H1 (cell line): ENCODE measurements around the gene SRSF3. TPM values are rescaled to one million over a fixed set of nuclear protein-coding genes. Genes with fewer than 3 reads are reported as not detected.

Source experiments
- CTCF ChIA-PET: fragments of 300-600 bp; sonication (Branson Sonifier 250); formaldehyde crosslinking; loops from one replicate; lab custom pipeline; 2021; ENCODE audit not compliant: partially characterized antibody; lab: Charles Lee
- POLR2A ChIA-PET: fragments of 300-600 bp; sonication (Branson Sonifier 250); formaldehyde crosslinking; loops from one replicate; lab custom pipeline; 2021; ENCODE audit warnings: inconsistent platforms; ENCODE audit not compliant: partially characterized antibody; lab: Charles Lee
- DNase-seq, 2 experiments: peaks; one replicate each; pipeline versions ENCODE4 v3.0.0 to v3.0.0-alpha.2; 2010 to 2022; ENCODE audit warnings: low spot score in 2 of 2, low read depth in 1 of 2, mixed read lengths in 1 of 2
- FAIRE-seq: peaks from 2 replicates; lab custom pipeline; 2011; peaks lifted over from hg19 to GRCh38; lab: Jason Lieb, UNC
- H2AFZ ChIP-seq: 2 replicates; pipeline ENCODE4 v1.8.1; 2012; ENCODE audit warnings: low read length, inconsistent platforms
- H2AK5ac ChIP-seq: 2 replicates; pipeline ENCODE4 v1.6.1; 2013; ENCODE audit warnings: low read depth, low read length
- H2BK120ac ChIP-seq: replicated peaks from 2 replicates; pipeline ENCODE3; 2013; ENCODE audit warnings: low read depth, low read length, inconsistent platforms
- H2BK12ac ChIP-seq: 2 replicates; pipeline ENCODE4 v1.6.1; 2013; ENCODE audit warnings: low read depth, low read length
- H2BK15ac ChIP-seq: 2 replicates; pipeline ENCODE4 v1.6.1; 2013; ENCODE audit warnings: low read length
- H2BK20ac ChIP-seq: 2 replicates; pipeline ENCODE4 v1.6.1; 2013; ENCODE audit warnings: low read length
- H2BK5ac ChIP-seq: 2 replicates; pipeline ENCODE4 v1.6.1; 2013; ENCODE audit warnings: low read depth, low read length
- H3K14ac ChIP-seq: 2 replicates; pipeline ENCODE4 v1.6.1; 2013; ENCODE audit warnings: inconsistent platforms; ENCODE audit not compliant: insufficient read length
- H3K18ac ChIP-seq: 2 replicates; pipeline ENCODE4 v1.6.1; 2013; ENCODE audit warnings: low read length; ENCODE audit errors: extremely low read depth
- H3K23ac ChIP-seq: 2 replicates; pipeline ENCODE4 v1.6.1; 2013; ENCODE audit warnings: inconsistent platforms; ENCODE audit not compliant: insufficient read length
- H3K23me2 ChIP-seq: 2 replicates; pipeline ENCODE4 v1.6.1; 2013; ENCODE audit warnings: low read depth, low read length
- H3K27ac ChIP-seq: 2 replicates; pipeline ENCODE4 v1.6.1; 2011; ENCODE audit warnings: low read depth, low read length, inconsistent platforms
- H3K27me3 ChIP-seq, 4 experiments: replicated peaks in 1 of 4; 1 replicate in 1 of 4; 2 replicates in 3 of 4; pipeline versions ENCODE4 v1.6.1 to v1.8.1; 2011 to 2013; ENCODE audit warnings: low read length in 3 of 4, mild to moderate bottlenecking in 3 of 4, inconsistent platforms in 2 of 4, mixed read lengths in 2 of 4, moderate library complexity in 1 of 4; ENCODE audit not compliant: control insufficient read depth in 3 of 4, insufficient read depth in 3 of 4; ENCODE audit errors: extremely low read depth in 1 of 4
- H3K36me3 ChIP-seq, 4 experiments: 2 replicates each; pipeline versions ENCODE4 v1.6.1 to v1.8.1; 2011 to 2013; ENCODE audit warnings: mild to moderate bottlenecking in 4 of 4, low read length in 3 of 4, moderate library complexity in 2 of 4, control low read depth in 1 of 4, inconsistent platforms in 1 of 4; ENCODE audit not compliant: insufficient read depth in 4 of 4, control insufficient read depth in 2 of 4
- H3K4ac ChIP-seq: replicated peaks from 2 replicates; pipeline ENCODE3; 2013; ENCODE audit warnings: low read length, low read depth, mixed read lengths, inconsistent platforms; ENCODE audit not compliant: insufficient read length
- H3K4me1 ChIP-seq, 4 experiments: replicated peaks in 1 of 4; 1 replicate in 1 of 4; 2 replicates in 3 of 4; pipeline versions ENCODE4 v1.6.1 to v1.8.1; 2011 to 2013; ENCODE audit warnings: low read length in 3 of 4, inconsistent platforms in 2 of 4, mixed read lengths in 1 of 4; ENCODE audit not compliant: insufficient read depth in 4 of 4, control insufficient read depth in 3 of 4
- H3K4me2 ChIP-seq, 2 experiments: 2 replicates each; pipeline versions ENCODE4 v1.6.1 to v1.8.1; 2011 to 2013; ENCODE audit warnings: low read depth in 2 of 2, low read length in 2 of 2, control low read depth in 1 of 2, inconsistent platforms in 1 of 2, mild to moderate bottlenecking in 1 of 2; ENCODE audit not compliant: insufficient read depth in 1 of 2
- H3K4me3 ChIP-seq, 4 experiments: fragments of 200-600, 300-600 bp in 1 of 4; sonication (generic), shearing (Covaris generic), sonication (Bioruptor Twin) in 1 of 4; 2 replicates each; pipeline versions ENCODE4 v1.5.1 to v1.8.1; 2011 to 2016; ENCODE audit warnings: low read length in 4 of 4, low read depth in 3 of 4, control low read depth in 2 of 4, inconsistent platforms in 2 of 4, mild to moderate bottlenecking in 2 of 4, mixed read lengths in 1 of 4, moderate library complexity in 1 of 4; ENCODE audit not compliant: insufficient read depth in 2 of 4; ENCODE audit errors: extremely low read depth in 1 of 4
- H3K56ac ChIP-seq: replicated peaks from 2 replicates; pipeline ENCODE3; 2013; ENCODE audit warnings: low read depth, mild to moderate bottlenecking, mixed read lengths, low read length, inconsistent platforms; ENCODE audit not compliant: insufficient read length
- H3K79me1 ChIP-seq: 2 replicates; pipeline ENCODE4 v1.6.1; 2013; ENCODE audit warnings: low read depth, low read length, control low read depth
- H3K79me2 ChIP-seq, 2 experiments: 2 replicates each; pipeline versions ENCODE4 v1.6.1 to v1.8.1; 2012 to 2013; ENCODE audit warnings: low read length in 2 of 2, mild to moderate bottlenecking in 2 of 2, inconsistent platforms in 1 of 2; ENCODE audit not compliant: insufficient read depth in 2 of 2, control insufficient read depth in 1 of 2
- H3K9ac ChIP-seq, 4 experiments: replicated peaks in 1 of 4; 1 replicate in 1 of 4; 2 replicates in 3 of 4; pipeline versions ENCODE4 v1.6.1 to v1.8.1; 2011 to 2013; ENCODE audit warnings: low read depth in 3 of 4, low read length in 3 of 4, control low read depth in 2 of 4, mild to moderate bottlenecking in 2 of 4, moderate library complexity in 2 of 4, inconsistent platforms in 1 of 4; ENCODE audit errors: extremely low read depth in 1 of 4
- H3K9me3 ChIP-seq, 2 experiments: 2 replicates each; pipeline versions ENCODE4 v1.6.1 to v1.8.1; 2012 to 2013; ENCODE audit warnings: mild to moderate bottlenecking in 2 of 2, moderate library complexity in 2 of 2, control low read depth in 1 of 2, inconsistent platforms in 1 of 2, low read depth in 1 of 2, low read length in 1 of 2, mixed read lengths in 1 of 2; ENCODE audit not compliant: insufficient read depth in 2 of 2
- H4K20me1 ChIP-seq, 2 experiments: replicated peaks in 1 of 2; 2 replicates each; pipeline versions ENCODE3 to v1.8.1; 2011 to 2013; ENCODE audit warnings: inconsistent platforms in 2 of 2, low read length in 2 of 2, mild to moderate bottlenecking in 1 of 2; ENCODE audit not compliant: insufficient read depth in 2 of 2, control insufficient read depth in 1 of 2
- H4K5ac ChIP-seq: 2 replicates; pipeline ENCODE4 v1.6.1; 2013; ENCODE audit warnings: low read length, low read depth, mixed read lengths, inconsistent platforms; ENCODE audit not compliant: insufficient read length
- H4K8ac ChIP-seq: 2 replicates; pipeline ENCODE4 v1.8.0; 2013; ENCODE audit warnings: mild to moderate bottlenecking, moderate library complexity, low read length, inconsistent platforms; ENCODE audit not compliant: insufficient read depth; ENCODE audit errors: extremely low read depth
- H4K91ac ChIP-seq: replicated peaks from 2 replicates; pipeline ENCODE3; 2013; ENCODE audit warnings: low read length, mixed read lengths, inconsistent platforms; ENCODE audit not compliant: insufficient read length
- ATF3 ChIP-seq: IDR thresholded peaks from 2 replicates; pipeline ENCODE4 v1.6.1; 2011; ENCODE audit warnings: low read depth, mild to moderate bottlenecking, low read length; ENCODE audit not compliant: insufficient read depth
- CBX5 ChIP-seq: fragments of 300-800, 300-1000 bp; sonication (generic); IDR thresholded peaks from 2 replicates; pipeline ENCODE4 v1.7.1; 2016; ENCODE audit warnings: antibody characterized with exemption, low read length, low read depth
- CTBP2 ChIP-seq: IDR thresholded peaks from 2 replicates; pipeline ENCODE4 v1.7.0; 2011; ENCODE audit warnings: borderline replicate concordance, mild to moderate bottlenecking, moderate library complexity, mixed read lengths, low read length; ENCODE audit not compliant: insufficient read depth, insufficient read length
- FOSL1 ChIP-seq: IDR thresholded peaks from 2 replicates; pipeline ENCODE4 v1.6.1; 2011; ENCODE audit warnings: mild to moderate bottlenecking, low read depth, low read length, moderate library complexity; ENCODE audit not compliant: insufficient read depth
- RNF2 ChIP-seq: fragments of 200-900, 300-1000 bp; sonication (generic); IDR thresholded peaks from 2 replicates; pipeline ENCODE4 v1.7.1; 2016; ENCODE audit warnings: borderline replicate concordance, low read depth, mild to moderate bottlenecking, antibody characterized with exemption, low read length; ENCODE audit not compliant: poor library complexity, severe bottlenecking; ENCODE audit errors: missing control alignments
- RXRA ChIP-seq: IDR thresholded peaks from 2 replicates; pipeline ENCODE4 v1.6.1; 2011; ENCODE audit warnings: low read depth, mild to moderate bottlenecking, low read length, moderate library complexity; ENCODE audit not compliant: insufficient read depth
- WGBS, 2 experiments: shearing (Covaris generic) in 1 of 2; methylation state at CpG; one replicate each; pipeline versions ENCODE4 v1.1.6 to v1.1.7; 2013 to 2015; ENCODE audit warnings: low lambda C conversion rate in 2 of 2, mixed read lengths in 2 of 2, inconsistent platforms in 1 of 2, low coverage in 1 of 2, missing lambda C conversion rate in 1 of 2; ENCODE audit not compliant: insufficient replicate concordance in 2 of 2, insufficient coverage in 1 of 2, insufficient read length in 1 of 2; ENCODE audit errors: extremely low coverage in 1 of 2, missing lambda C conversion rate in 1 of 2; 5-methylcytosine and 5-hydroxymethylcytosine counted together
- polyA plus RNA-seq, 7 experiments: library from polyadenylated mRNA; depleted of rRNA in 3 of 7; stranded (reverse) in 5 of 7; unstranded in 2 of 7; fragments of >200 nt in 5 of 7; fragments of 200-250 nt in 2 of 7; gene quantifications; 1 replicate in 5 of 7; 2 replicates in 1 of 7; 4 replicates in 1 of 7; pipeline versions ENCODE4 v1.2.1 to v1.2.3, GENCODE V29; 2011 to 2013; ENCODE audit warnings: missing spikeins in 2 of 7, mixed read lengths in 2 of 7
- total RNA-seq: library from RNA; stranded (reverse); fragmentation: NEBNext Ultra II Directional; extraction: Animal tissue kit (Norgen Biotek cat#: 25700); gene quantifications from 2 replicates; pipeline ENCODE4 v1.2.1, GENCODE V29; 2021

SRSF3 gene
- total and polyA plus RNA-seq, 2 of the 8 experiments (the other 6 are each of a cell fraction or from before 2014, with no cell fraction given), result 471 to 689 TPM

- CTCF ChIA-PET, result interaction anchor here (0.6 kb wide), 1 partner anchor 42 kb away, joined by 3 read pairs; no protein-coding TSS in a partner anchor
- POLR2A ChIA-PET, result interaction anchor here (1.3 to 11.3 kb wide), 3 partner anchors 16 to 31 kb away, joined by 3 to 174 read pairs (median 5); partner anchors contain the start of gene SRSF3
- Histone ChIP-seq H4K20me1 (no peaks in the 10 kb centered on the region), H2AK5ac (no peak overlapping the region), H2BK12ac (no peak overlapping the region), H3K9me3 (no peaks in the 10 kb centered on the region), H2BK15ac (no peak overlapping the region), H3K4me2 (no peak overlapping the region), H3K36me3 (no peaks in the 10 kb centered on the region), H4K5ac (no peak overlapping the region), H3K79me1 (no peaks in the 10 kb centered on the region), H3K27ac (no peak overlapping the region), H3K23me2 (peaks cover 2% of the 10 kb centered on the region; the same call in 1 of the 2 replicates), H3K4me1 (no peaks in the 10 kb centered on the region), H2AFZ (no peak overlapping the region), H3K9ac (no peak overlapping the region), H2BK5ac (no peak overlapping the region), H3K18ac (no peak overlapping the region), H3K27me3 (no peaks in the 10 kb centered on the region), H3K23ac (no peak overlapping the region), H3K56ac (no peak overlapping the region), H4K91ac (no peak overlapping the region), H2BK120ac (no peak overlapping the region), H3K14ac (no peak overlapping the region), H3K79me2 (no peaks in the 10 kb centered on the region), H3K4ac (no peak overlapping the region), H2BK20ac (no peak overlapping the region), H4K8ac (no peak overlapping the region), H3K4me3 (no peak overlapping the region)
- no peak for FAIRE-seq
- no peak for TF ChIP-seq CBX5
- TF ChIP-seq RNF2, result no peak
- TF ChIP-seq RXRA, result no peak
- TF ChIP-seq CTBP2, result no peak
- TF ChIP-seq FOSL1, result no peak
- TF ChIP-seq ATF3, result no peak
- DNase-seq, result no peak
- 79% methylated on average over 4 of the region's 4 CpGs; no CpG with 5 or more reads in 1 of the 2 experiments for WGBS, 2 experiments
Measured at GRCh38 chr6:36581716-36582115, 12.4 kb upstream of the SRSF3 start.
